ENCODE measurements around the gene TPSAB1. TPM values are rescaled to one million over a fixed set of nuclear protein-coding genes. Genes with fewer than 3 reads are reported as not detected.

The TPSAB1 gene
- total and polyA plus RNA-seq, 2 donors (not counting 3 experiments of a cell fraction or from before 2014, with no cell fraction given) = not detected

DNA sequence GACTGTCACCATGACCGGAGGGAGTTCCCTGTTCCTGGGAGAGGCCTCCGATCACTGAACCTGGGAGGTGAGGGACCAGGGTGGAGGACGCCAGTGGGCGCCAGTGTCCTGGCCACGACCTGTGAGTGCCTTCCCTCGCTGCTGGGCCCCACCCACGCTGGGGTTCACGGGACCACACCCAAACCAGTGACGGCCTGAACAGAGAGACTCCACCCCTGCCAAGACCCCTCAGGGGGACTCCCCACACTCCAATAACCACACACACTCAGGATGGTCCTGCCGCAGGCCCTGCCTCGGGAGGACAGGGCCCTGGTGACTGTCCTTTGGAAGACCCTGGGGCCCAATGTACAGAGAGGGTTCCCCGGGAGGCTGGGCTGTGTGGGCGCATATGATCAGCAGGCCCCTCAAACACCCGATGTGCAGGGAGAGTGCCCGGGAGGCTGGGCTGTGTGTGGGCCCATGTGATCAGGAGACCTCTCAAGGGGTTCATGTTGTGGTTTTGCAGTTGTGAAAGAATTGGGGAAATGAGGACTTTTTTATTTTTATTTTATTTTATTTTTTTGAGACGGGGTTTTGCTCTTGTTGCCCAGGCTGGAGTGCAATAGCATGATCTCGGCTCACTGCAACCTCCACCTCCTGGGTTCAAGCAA is 41.9 kb downstream of the TPSAB1 start:
- intact Hi-C loops (cut with micrococcal nuclease) (no loop called here), dilution Hi-C loops (cut with MboI; ENCODE audit: extremely low pct_ligation_motif_present, low sequenced_read_pairs) (no loop called here)
- Histone ChIP-seq H2AFZ (ENCODE audit: low read depth, low read length) (no peak overlapping the region), H3K27ac (ENCODE audit: insufficient read depth, low read depth, low read length) (no peak overlapping the region), H3K79me2 (ENCODE audit: control insufficient read depth, insufficient read depth, low read length) (no peaks in the 10 kb centered on the region), H3K4me3 (replicated peaks in 1 of 3; ENCODE audit: insufficient read depth in 1 of 3, low read depth in 1 of 3, low read length in 3 of 3) (no peak overlapping the region), H3K9ac (replicated peaks; ENCODE audit: extremely low read depth, insufficient read depth, low read length) (no peak overlapping the region), H3K36me3 (ENCODE audit: control insufficient read depth in 2 of 2, extremely low read depth in 1 of 2, insufficient read depth in 2 of 2, low read length in 2 of 2) (no peaks in the 10 kb centered on the region), H3K9me3 (replicated peaks; ENCODE audit: control insufficient read depth, insufficient read depth, low read length) (no peaks in the 10 kb centered on the region), H3K4me1 (ENCODE audit: control insufficient read depth, extremely low read depth, insufficient read depth, low read length) (no peaks in the 10 kb centered on the region), H3K27me3 (ENCODE audit: control insufficient read depth in 2 of 2, insufficient read depth in 2 of 2, low read length in 2 of 2) (no peaks in the 10 kb centered on the region), H4K20me1 (replicated peaks; ENCODE audit: control insufficient read depth, extremely low read depth, insufficient read depth, low read length) (no peaks in the 10 kb centered on the region), H3K9me1 (replicated peaks; ENCODE audit: control insufficient read depth, extremely low read depth, insufficient read depth, low read length) (no peaks in the 10 kb centered on the region), H3K4me2 (ENCODE audit: insufficient read depth, low read length) (no peak overlapping the region)
- FAIRE-seq = no peak
- DNase-seq (ENCODE audit: low read depth, low spot score) = no peak
- TF ChIP-seq MAX (IDR thresholded peaks at IDR 0.05; ENCODE audit: insufficient read depth, insufficient read length) (no peak), CTCF (IDR thresholded peaks at IDR 0.05; ENCODE audit: extremely low read depth in 1 of 2, insufficient read depth in 1 of 2, low read depth in 1 of 2, low read length in 2 of 2) (no peak), JUN (IDR thresholded peaks at IDR 0.05; ENCODE audit: borderline replicate concordance, insufficient read depth, insufficient read length, low read depth) (no peak)
- POLR2A ChIA-PET = no interaction called here
- no TSS peak for BruUV-seq (replicated peaks)
- CTCF ChIA-PET = no interaction called here

DNA sequence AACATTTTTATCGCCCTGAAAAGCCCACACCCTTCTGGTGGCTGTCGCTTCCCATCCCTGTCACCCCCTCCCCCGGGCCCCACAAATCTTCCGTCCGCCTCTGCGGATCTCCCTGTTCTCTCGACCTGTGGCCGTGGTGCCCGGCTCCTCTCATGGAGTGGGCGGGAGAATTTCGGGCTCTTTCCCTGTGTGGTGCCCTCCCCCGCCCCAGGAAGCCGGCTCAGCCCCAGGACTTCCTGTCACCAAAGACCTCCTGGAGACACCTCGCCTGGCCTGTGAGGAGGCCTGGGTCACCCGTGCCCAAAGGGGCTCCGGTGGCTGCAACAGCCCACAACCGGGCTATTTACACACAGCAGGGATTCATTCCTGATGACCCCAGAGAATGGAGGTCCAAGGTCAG is 42.8 kb downstream of the TPSAB1 start:
- H3K27ac ChIP-seq (ENCODE audit: insufficient read depth, low read depth, low read length) = no peak overlapping the region
- H3K9ac ChIP-seq (replicated peaks; ENCODE audit: extremely low read depth, insufficient read depth, low read length) = no peak overlapping the region
- no peaks in the 10 kb centered on the region for H3K9me3 ChIP-seq (replicated peaks; ENCODE audit: control insufficient read depth, insufficient read depth, low read length)
- peaks cover 2% of the 10 kb centered on the region in 2 experiments for H3K27me3 ChIP-seq (ENCODE audit: control insufficient read depth in 2 of 2, insufficient read depth in 2 of 2, low read length in 2 of 2)
- DNase-seq (ENCODE audit: low read depth, low spot score) (no peak), FAIRE-seq (no peak)
- intact Hi-C loops (cut with micrococcal nuclease) = no loop called here
- no peaks in the 10 kb centered on the region for H3K79me2 ChIP-seq (ENCODE audit: control insufficient read depth, insufficient read depth, low read length)
- CTCF ChIA-PET = no interaction called here
- no TSS peak for BruUV-seq (replicated peaks)
- no peaks in the 10 kb centered on the region for H4K20me1 ChIP-seq (replicated peaks; ENCODE audit: control insufficient read depth, extremely low read depth, insufficient read depth, low read length)
- no peaks in the 10 kb centered on the region for H3K4me1 ChIP-seq (ENCODE audit: control insufficient read depth, extremely low read depth, insufficient read depth, low read length)
- POLR2A ChIA-PET = no interaction called here
- H2AFZ ChIP-seq (ENCODE audit: low read depth, low read length) = no peak overlapping the region
- no peak for TF ChIP-seq MYC (IDR thresholded peaks at IDR 0.05; ENCODE audit: low read depth, low read length)
- TF ChIP-seq GATA2 (IDR thresholded peaks at IDR 0.05; ENCODE audit: insufficient read depth, insufficient read length, low read depth, low read length) = no peak
- no peak for TF ChIP-seq EZH2 (IDR thresholded peaks at IDR 0.05; ENCODE audit: borderline replicate concordance, low read depth, low read length, severe bottlenecking)
- H3K4me3 ChIP-seq (replicated peaks in 1 of 3; ENCODE audit: insufficient read depth in 1 of 3, low read depth in 1 of 3, low read length in 3 of 3) = no peak overlapping the region
- no peaks in the 10 kb centered on the region for H3K36me3 ChIP-seq (ENCODE audit: control insufficient read depth in 2 of 2, extremely low read depth in 1 of 2, insufficient read depth in 2 of 2, low read length in 2 of 2)
- dilution Hi-C loops (cut with MboI; ENCODE audit: extremely low pct_ligation_motif_present, low sequenced_read_pairs) = no loop called here
- no peaks in the 10 kb centered on the region for H3K9me1 ChIP-seq (replicated peaks; ENCODE audit: control insufficient read depth, extremely low read depth, insufficient read depth, low read length)
- no peak overlapping the region for H3K4me2 ChIP-seq (ENCODE audit: insufficient read depth, low read length)
